ENCODE data around the gene RAI14.
A peak's percentile ranks its signal among the peaks of the same experiment; 100 is the strongest.
"Not testable (repeated sequence)": the region's sequence is repeated elsewhere in the genome, so short reads cannot be mapped to it uniquely, and the experiment has no call there.

Gene RAI14

DNA sequence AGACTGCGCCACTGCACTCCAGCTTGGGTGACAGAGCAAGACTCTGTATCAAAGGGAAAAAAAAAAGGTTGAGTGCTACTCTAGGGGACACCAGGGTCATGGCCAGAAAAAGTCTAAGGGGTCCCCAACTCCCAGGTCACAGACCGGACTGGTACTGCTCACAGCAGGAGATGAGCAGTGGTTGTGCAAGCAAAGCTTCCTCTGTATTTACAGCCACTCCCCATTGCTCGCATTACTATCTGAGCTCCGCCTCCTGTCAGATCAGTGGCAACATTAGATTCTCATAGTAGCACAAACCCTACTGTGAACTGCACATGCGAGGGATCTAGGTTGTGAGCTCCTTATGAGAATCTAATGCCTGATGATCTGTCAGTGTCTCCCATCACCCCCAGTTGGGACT, 103.1 kb downstream of the RAI14 start:
- Histone ChIP-seq H3K4me1 (ENCODE audit: control insufficient read depth in 1 of 2, insufficient read depth in 2 of 2, low read length in 2 of 2) (peaks cover 7 to 19% of the 10 kb centered on the region in 2 experiments), H3K4me3 (ENCODE audit: low read depth, low read length) (peak overlapping the region; percentile 28), H3K36me3 (ENCODE audit: control insufficient read depth in 1 of 2, insufficient read depth in 2 of 2, low read length in 2 of 2) (peaks cover 21 to 29% of the 10 kb centered on the region in 2 experiments), H3K18ac (ENCODE audit: low read length) (peak overlapping the region; percentile 38)
- not testable (repeated sequence) for H3K79me1 ChIP-seq (ENCODE audit: low read length); H3K4ac ChIP-seq (ENCODE audit: low read depth, low read length); H2AFZ ChIP-seq (ENCODE audit: insufficient read depth, low read length, poor library complexity); H2AK5ac ChIP-seq (ENCODE audit: low read length); H2BK12ac ChIP-seq (ENCODE audit: low read length); H3K27ac ChIP-seq (ENCODE audit: low read depth, low read length); H3K27me3 ChIP-seq (ENCODE audit: insufficient read depth, low read length); H4K91ac ChIP-seq (ENCODE audit: low read depth, low read length); H4K12ac ChIP-seq (ENCODE audit: low read depth, low read length); H2BK5ac ChIP-seq (ENCODE audit: low read depth, low read length, poor library complexity); H3K23ac ChIP-seq (ENCODE audit: low read length); H3K9ac ChIP-seq (ENCODE audit: low read length); DNase-seq; H3K14ac ChIP-seq (ENCODE audit: low read length); H4K8ac ChIP-seq (ENCODE audit: low read depth, low read length); H3K79me2 ChIP-seq (ENCODE audit: control insufficient read depth, insufficient read depth, low read length, poor library complexity); H3K4me2 ChIP-seq (ENCODE audit: low read length); H3K9me3 ChIP-seq (ENCODE audit: insufficient read depth, low read depth, low read length); H2BK120ac ChIP-seq (ENCODE audit: insufficient read depth, low read length, poor library complexity)
- no CpG with 5 or more reads among the region's 5 CpGs for WGBS (ENCODE audit: extremely low coverage, insufficient coverage, insufficient read length)

DNA sequence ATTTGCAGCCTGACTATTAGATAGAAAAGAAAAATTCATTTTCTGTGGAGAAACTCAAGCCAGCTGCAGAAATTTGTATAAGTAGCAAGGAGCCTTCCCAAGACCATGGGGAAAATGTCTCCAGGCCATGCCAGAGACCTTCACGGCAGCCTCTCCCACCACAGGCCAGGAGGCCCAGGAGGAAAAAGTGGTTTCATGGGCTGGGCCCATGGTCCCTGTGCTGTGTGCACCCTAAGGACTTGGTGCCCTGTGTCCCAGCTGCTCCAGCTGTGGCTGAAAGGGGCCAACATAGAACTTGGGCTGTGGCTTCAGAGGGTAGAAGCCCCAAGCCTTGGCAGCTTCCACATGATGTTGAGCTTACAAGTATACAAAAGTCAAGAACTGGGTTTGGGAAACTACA, 109.5 kb downstream of the RAI14 start:
- Histone ChIP-seq H3K9me3 (ENCODE audit: insufficient read depth, low read depth, low read length) (peaks cover 2% of the 10 kb centered on the region), H3K79me2 (ENCODE audit: control insufficient read depth, insufficient read depth, low read length, poor library complexity) (peaks cover 2% of the 10 kb centered on the region), H2BK5ac (ENCODE audit: low read depth, low read length, poor library complexity) (no peak overlapping the region), H3K36me3 (ENCODE audit: control insufficient read depth in 1 of 2, insufficient read depth in 2 of 2, low read length in 2 of 2) (peaks cover 25 to 30% of the 10 kb centered on the region in 2 experiments), H2BK12ac (ENCODE audit: low read length) (no peak overlapping the region), H3K4me2 (ENCODE audit: low read length) (no peak overlapping the region), H3K4me3 (ENCODE audit: low read depth, low read length) (no peak overlapping the region), H3K4me1 (ENCODE audit: control insufficient read depth in 1 of 2, insufficient read depth in 2 of 2, low read length in 2 of 2) (peaks cover 2 to 5% of the 10 kb centered on the region in 2 experiments), H3K14ac (ENCODE audit: low read length) (no peak overlapping the region), H3K18ac (ENCODE audit: low read length) (no peak overlapping the region), H2AK5ac (ENCODE audit: low read length) (no peak overlapping the region), H4K91ac (ENCODE audit: low read depth, low read length) (no peak overlapping the region), H3K9ac (ENCODE audit: low read length) (no peak overlapping the region), H4K8ac (ENCODE audit: low read depth, low read length) (no peak overlapping the region), H3K79me1 (ENCODE audit: low read length) (peaks cover 5% of the 10 kb centered on the region), H3K27me3 (ENCODE audit: insufficient read depth, low read length) (no peaks in the 10 kb centered on the region), H2AFZ (ENCODE audit: insufficient read depth, low read length, poor library complexity) (no peak overlapping the region), H2BK120ac (ENCODE audit: insufficient read depth, low read length, poor library complexity) (no peak overlapping the region), H3K23ac (ENCODE audit: low read length) (no peak overlapping the region), H4K12ac (ENCODE audit: low read depth, low read length) (no peak overlapping the region), H3K27ac (ENCODE audit: low read depth, low read length) (no peak overlapping the region), H3K4ac (ENCODE audit: low read depth, low read length) (no peak overlapping the region)
- DNase-seq = no peak
- no CpG with 5 or more reads among the region's 1 CpG for whole genome bisulfite sequencing (ENCODE audit: extremely low coverage, insufficient coverage, insufficient read length)

DNA sequence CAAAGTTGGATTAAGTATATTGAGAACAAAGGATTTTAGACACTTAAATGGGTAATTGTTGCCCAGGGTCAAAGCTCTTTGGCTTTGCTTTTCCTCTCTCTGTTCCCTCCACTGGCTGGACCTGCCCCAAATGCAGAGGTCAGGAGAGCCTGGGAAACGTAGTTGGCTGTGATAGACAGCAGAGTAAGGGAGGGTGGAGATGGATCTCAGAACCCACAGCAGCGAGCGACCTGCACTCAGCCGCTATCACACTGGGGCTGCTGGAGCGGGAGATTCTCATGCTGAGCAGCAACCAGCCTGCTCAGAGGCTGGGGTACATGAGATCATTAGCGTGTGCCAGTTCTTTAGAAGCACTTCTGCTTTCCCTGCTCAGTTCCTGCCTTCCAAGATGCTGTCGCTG, 111.1 kb downstream of the RAI14 start:
- Histone ChIP-seq H4K91ac (ENCODE audit: low read depth, low read length) (no peak overlapping the region), H3K27me3 (ENCODE audit: insufficient read depth, low read length) (no peaks in the 10 kb centered on the region), H2AFZ (ENCODE audit: insufficient read depth, low read length, poor library complexity) (no peak overlapping the region), H3K4me1 (ENCODE audit: control insufficient read depth in 1 of 2, insufficient read depth in 2 of 2, low read length in 2 of 2) (peaks cover 2 to 8% of the 10 kb centered on the region in 2 experiments), H3K23ac (ENCODE audit: low read length) (no peak overlapping the region), H3K36me3 (ENCODE audit: control insufficient read depth in 1 of 2, insufficient read depth in 2 of 2, low read length in 2 of 2) (peaks cover 19 to 28% of the 10 kb centered on the region in 2 experiments), H3K79me1 (ENCODE audit: low read length) (peaks cover 2% of the 10 kb centered on the region), H2BK12ac (ENCODE audit: low read length) (no peak overlapping the region), H3K9ac (ENCODE audit: low read length) (no peak overlapping the region), H3K79me2 (ENCODE audit: control insufficient read depth, insufficient read depth, low read length, poor library complexity) (no peaks in the 10 kb centered on the region), H3K9me3 (ENCODE audit: insufficient read depth, low read depth, low read length) (peaks cover 2% of the 10 kb centered on the region), H4K8ac (ENCODE audit: low read depth, low read length) (no peak overlapping the region), H2AK5ac (ENCODE audit: low read length) (no peak overlapping the region), H3K4me2 (ENCODE audit: low read length) (no peak overlapping the region), H3K4me3 (ENCODE audit: low read depth, low read length) (no peak overlapping the region), H2BK5ac (ENCODE audit: low read depth, low read length, poor library complexity) (no peak overlapping the region), H3K14ac (ENCODE audit: low read length) (no peak overlapping the region), H3K18ac (ENCODE audit: low read length) (peak overlapping the region; percentile 72), H3K4ac (ENCODE audit: low read depth, low read length) (no peak overlapping the region), H4K12ac (ENCODE audit: low read depth, low read length) (no peak overlapping the region), H2BK120ac (ENCODE audit: insufficient read depth, low read length, poor library complexity) (no peak overlapping the region), H3K27ac (ENCODE audit: low read depth, low read length) (no peak overlapping the region)
- WGBS (ENCODE audit: extremely low coverage, insufficient coverage, insufficient read length) = no CpG with 5 or more reads among the region's 7 CpGs
- no peak for DNase-seq

DNA sequence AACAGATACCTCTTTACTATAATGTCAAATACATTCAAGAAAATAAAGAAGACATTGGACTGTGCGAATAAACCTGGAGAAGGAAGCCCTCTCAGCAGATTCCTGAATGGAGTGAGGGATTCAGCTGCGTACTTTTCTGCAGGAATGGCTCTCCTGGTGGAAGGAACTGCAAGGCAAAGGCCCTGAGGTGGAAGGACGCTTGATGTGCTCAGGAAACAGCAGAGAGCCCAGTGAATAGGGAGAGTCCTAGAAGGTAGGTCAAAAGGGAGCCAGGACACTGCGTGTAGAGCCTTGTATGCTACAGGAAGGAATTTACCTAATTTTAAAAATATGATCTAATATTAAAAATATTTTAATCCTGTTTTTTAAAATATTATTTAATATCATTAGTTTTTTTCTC, 114.4 kb downstream of the RAI14 start:
- no CpG with 5 or more reads among the region's 4 CpGs for WGBS (ENCODE audit: extremely low coverage, insufficient coverage, insufficient read length)
- Histone ChIP-seq H3K79me1 (ENCODE audit: low read length) (peaks cover 2% of the 10 kb centered on the region), H4K8ac (ENCODE audit: low read depth, low read length) (peak overlapping the region; percentile 70), H2AFZ (ENCODE audit: insufficient read depth, low read length, poor library complexity) (no peak overlapping the region), H3K9me3 (ENCODE audit: insufficient read depth, low read depth, low read length) (peaks cover 2% of the 10 kb centered on the region), H3K14ac (ENCODE audit: low read length) (no peak overlapping the region), H3K4me3 (ENCODE audit: low read depth, low read length) (no peak overlapping the region), H2BK120ac (ENCODE audit: insufficient read depth, low read length, poor library complexity) (peak overlapping the region; percentile 31), H4K12ac (ENCODE audit: low read depth, low read length) (no peak overlapping the region), H3K4me2 (ENCODE audit: low read length) (no peak overlapping the region), H2BK12ac (ENCODE audit: low read length) (peak overlapping the region; percentile 80), H3K4ac (ENCODE audit: low read depth, low read length) (peak overlapping the region; percentile 36), H3K27ac (ENCODE audit: low read depth, low read length) (no peak overlapping the region), H3K23ac (ENCODE audit: low read length) (no peak overlapping the region), H4K91ac (ENCODE audit: low read depth, low read length) (peak overlapping the region; percentile 11), H2AK5ac (ENCODE audit: low read length) (no peak overlapping the region), H3K9ac (ENCODE audit: low read length) (no peak overlapping the region), H2BK5ac (ENCODE audit: low read depth, low read length, poor library complexity) (no peak overlapping the region), H3K4me1 (ENCODE audit: control insufficient read depth in 1 of 2, insufficient read depth in 2 of 2, low read length in 2 of 2) (peaks cover 2 to 8% of the 10 kb centered on the region in 2 experiments), H3K27me3 (ENCODE audit: insufficient read depth, low read length) (no peaks in the 10 kb centered on the region), H3K18ac (ENCODE audit: low read length) (peak overlapping the region; percentile 84), H3K36me3 (ENCODE audit: control insufficient read depth in 1 of 2, insufficient read depth in 2 of 2, low read length in 2 of 2) (peaks cover 16 to 23% of the 10 kb centered on the region in 2 experiments), H3K79me2 (ENCODE audit: control insufficient read depth, insufficient read depth, low read length, poor library complexity) (no peaks in the 10 kb centered on the region)
- peak; percentile 69 to 76 for DNase-seq

Data from trophoblast cell (in vitro differentiated cells and primary cell).